Measurements from ENCODE around the gene SMARCD3.
A peak's percentile ranks its signal among the peaks of the same experiment; 100 is the strongest.

The SMARCD3 gene

GRCh38 chr7:151246851-151247580, 1.5 kb downstream of the SMARCD3 start:
- DNase-seq, result no peak

- DNase-seq, result no peak
These were observed 2.2 kb downstream of the SMARCD3 start for GRCh38 chr7:151246102-151246850.

- peak; percentile 52 for DNase-seq
These were observed 3.0 kb downstream of the SMARCD3 start for GRCh38 chr7:151245360-151246101.

GRCh38 chr7:151244841-151245346, 3.6 kb downstream of the SMARCD3 start:
- DNase-seq, result no peak

GRCh38 chr7:151244196-151244840, 4.2 kb downstream of the SMARCD3 start:
- peak; percentile 63 for DNase-seq

GRCh38 chr7:151243408-151244195, 4.9 kb downstream of the SMARCD3 start:
- DNase-seq, result peak; percentile 33

- DNase-seq, result no peak
These were observed 5.5 kb downstream of the SMARCD3 start for GRCh38 chr7:151243045-151243349.

GRCh38 chr7:151242159-151243044, 6.1 kb downstream of the SMARCD3 start:
- no peak for DNase-seq

- no peak for DNase-seq
These were observed 6.8 kb downstream of the SMARCD3 start for GRCh38 chr7:151241755-151242096.

- no peak for DNase-seq
These were observed 7.3 kb downstream of the SMARCD3 start for GRCh38 chr7:151240942-151241754.

- no peak for DNase-seq
These were observed 8.0 kb downstream of the SMARCD3 start for GRCh38 chr7:151240536-151240935.

- DNase-seq, result no peak
These were observed 8.5 kb downstream of the SMARCD3 start for GRCh38 chr7:151239837-151240459.

- DNase-seq, result no peak
These were observed 9.3 kb downstream of the SMARCD3 start for GRCh38 chr7:151238924-151239836.

GRCh38 chr7:151238190-151238810, 10.2 kb downstream of the SMARCD3 start:
- DNase-seq, result no peak

GRCh38 chr7:151237244-151238189, 11.0 kb downstream of the SMARCD3 start:
- no peak for DNase-seq

- no peak for DNase-seq
These were observed 12.1 kb downstream of the SMARCD3 start for GRCh38 chr7:151236406-151236805.

Data from stimulated activated CD4-positive, alpha-beta T cell treated with anti-CD3 and anti-CD28 coated beads, Interleukin-4, amount 100 ng/mL, for 24 hours (primary cell).